HepG2 (cell line): ENCODE data around the gene ASPRV1. TPM values are rescaled to one million over a fixed set of nuclear protein-coding genes. Genes with fewer than 3 reads are reported as not detected.

ENCODE experiments used
- FOXJ3 ChIP-seq: sonication (generic); formaldehyde crosslinking; IDR thresholded peaks from 2 replicates; pipeline ENCODE4 v1.4.0; 2020; ENCODE audit warnings: missing genetic modification reagents, mild to moderate bottlenecking, borderline replicate concordance
- MTERF4 ChIP-seq: sonication (generic); formaldehyde crosslinking; IDR thresholded peaks from 2 replicates; pipeline ENCODE4 v1.8.0; 2023; ENCODE audit warnings: mild to moderate bottlenecking, missing genetic modification reagents
- NAIF1 ChIP-seq: sonication (generic); formaldehyde crosslinking; IDR thresholded peaks from 2 replicates; pipeline ENCODE4 v1.5.0; 2020; ENCODE audit warnings: mild to moderate bottlenecking, missing genetic modification reagents, borderline replicate concordance
- NFE2 ChIP-seq: sonication (generic); formaldehyde crosslinking; IDR thresholded peaks from 2 replicates; pipeline ENCODE4 v1.4.0; 2020; ENCODE audit warnings: missing genetic modification reagents
- NFYB ChIP-seq: sonication (generic); formaldehyde crosslinking; IDR thresholded peaks from 2 replicates; pipeline ENCODE4 v1.4.0; 2020; ENCODE audit warnings: missing genetic modification reagents
- NR2C2 ChIP-seq: sonication (generic); formaldehyde crosslinking; IDR thresholded peaks from 2 replicates; pipeline ENCODE4 v1.4.0; 2020; ENCODE audit warnings: missing genetic modification reagents, mild to moderate bottlenecking, moderate library complexity, borderline replicate concordance
- TBL1XR1 ChIP-seq: fragments of 150-350 bp; IDR thresholded peaks from 2 replicates; pipeline ENCODE4 v1.6.1; 2014; ENCODE audit warnings: borderline replicate concordance, low read length; ENCODE audit not compliant: partially characterized antibody
- ZBTB46 ChIP-seq: sonication (generic); formaldehyde crosslinking; IDR thresholded peaks from 2 replicates; pipeline ENCODE4 v1.4.0; 2020; ENCODE audit warnings: mild to moderate bottlenecking, missing genetic modification reagents, borderline replicate concordance
- ZMYM4 ChIP-seq: sonication (generic); formaldehyde crosslinking; IDR thresholded peaks from 2 replicates; pipeline ENCODE4 v1.8.1; 2023; ENCODE audit warnings: mild to moderate bottlenecking, missing genetic modification reagents
- ZNF225 ChIP-seq: sonication (generic); formaldehyde crosslinking; IDR thresholded peaks from 2 replicates; pipeline ENCODE4 v1.4.0; 2020; ENCODE audit warnings: mild to moderate bottlenecking, missing genetic modification reagents
- ZNF546 ChIP-seq: sonication (generic); formaldehyde crosslinking; conservative IDR thresholded peaks from 2 replicates; pipeline ENCODE4 v1.8.1; 2023; ENCODE audit warnings: mild to moderate bottlenecking, missing genetic modification reagents
- ZNF646 ChIP-seq: sonication (generic); formaldehyde crosslinking; IDR thresholded peaks from 2 replicates; pipeline ENCODE4 v1.9.0; 2021; ENCODE audit warnings: mild to moderate bottlenecking, missing genetic modification reagents
- polyA plus RNA-seq, 8 experiments: library from polyadenylated mRNA; depleted of rRNA in 3 of 8; stranded (reverse) in 7 of 8; unstranded in 1 of 8; fragments of >200 nt; fragmentation: Illumina TruSeq in 4 of 8; extraction: Trizol in 4 of 8; gene quantifications; 2 replicates each; pipeline versions ENCODE4 v1.2.1 to v1.2.3, GENCODE V29; 2011 to 2016; ENCODE audit warnings: low read depth in 4 of 8, missing spikeins in 1 of 8, mixed read lengths in 1 of 8; ENCODE audit not compliant: insufficient read depth in 1 of 8
- total RNA-seq, 5 experiments: library from RNA; depleted of rRNA; stranded (reverse); fragments of >200 nt; fragmentation: Illumina TruSeq; extraction: Trizol; gene quantifications; 2 replicates each; pipeline ENCODE4 v1.2.3, GENCODE V29; 2016; ENCODE audit warnings: low read depth in 1 of 5
- TF ChIP-seq, protein P1 (sequence below), 2 experiments: sonication (generic) in 1 of 2; formaldehyde crosslinking in 1 of 2; IDR thresholded peaks; 2 replicates each; pipeline versions ENCODE4 v1.5.1 to v1.6.1; 2011 to 2020; ENCODE audit warnings: borderline replicate concordance in 1 of 2, low read depth in 1 of 2, low read length in 1 of 2, mild to moderate bottlenecking in 1 of 2, missing genetic modification reagents in 1 of 2, moderate library complexity in 1 of 2
- TF ChIP-seq, protein P2 (sequence below): sonication (generic); formaldehyde crosslinking; IDR thresholded peaks from 2 replicates; pipeline ENCODE4 v1.5.1; 2020; ENCODE audit warnings: missing genetic modification reagents, mild to moderate bottlenecking, borderline replicate concordance

Gene ASPRV1
- total and polyA plus RNA-seq, 2 of the 13 experiments (the other 11 are each of a cell fraction or from before 2014, with no cell fraction given), result 0.40 to 0.48 TPM

DNA sequence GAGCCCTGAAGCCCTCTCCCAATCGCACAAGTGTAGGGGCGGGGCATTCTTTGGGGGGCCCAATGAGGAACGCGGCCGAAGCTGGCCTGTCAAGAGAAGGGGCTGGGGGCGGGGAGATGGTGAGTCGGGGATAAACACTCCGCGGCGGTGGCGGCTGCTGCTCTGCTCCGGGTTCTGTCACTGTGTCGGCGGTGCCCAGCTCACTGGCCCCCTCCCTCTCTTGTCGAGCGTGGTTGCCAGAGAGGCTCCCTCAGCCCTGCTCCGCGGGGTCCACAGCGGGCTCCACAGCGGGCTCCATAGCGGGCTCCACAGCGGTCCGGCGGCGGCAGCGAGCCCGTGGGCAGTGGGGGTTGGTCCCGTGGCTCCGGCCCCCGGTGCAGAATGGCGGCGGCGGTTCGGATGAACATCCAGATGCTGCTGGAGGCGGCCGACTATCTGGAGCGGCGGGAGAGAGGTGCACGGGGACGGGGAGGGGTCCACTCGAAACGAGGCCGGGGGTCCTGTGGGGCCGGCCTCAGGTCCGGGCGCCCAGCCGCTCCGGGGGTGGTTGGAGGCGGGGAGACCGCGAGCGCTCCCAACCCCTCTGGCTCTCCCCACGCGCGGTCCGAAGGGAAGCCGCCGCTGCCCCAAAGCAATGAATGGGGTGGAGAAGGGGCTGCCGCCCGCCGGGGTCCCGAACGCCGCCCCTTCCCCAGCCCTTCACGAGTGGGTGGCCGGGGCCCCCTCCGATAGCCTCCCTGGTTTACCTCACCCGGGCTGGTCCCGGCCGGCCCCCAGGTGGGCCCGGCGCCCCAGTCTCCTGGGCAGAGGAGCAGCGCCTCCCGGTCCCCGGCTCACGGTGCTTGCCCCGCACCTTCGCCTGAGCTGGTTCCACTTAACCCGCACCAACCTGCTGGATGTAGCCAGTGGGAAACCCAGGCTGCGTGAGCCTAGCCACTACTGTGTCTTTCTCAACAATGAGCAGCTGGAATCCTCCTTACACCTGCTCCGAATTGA, 46.2 kb downstream of the ASPRV1 start, which contains the start of gene MXD1 (continued):
- TF ChIP-seq ZBTB46 (CRISPR knock-in tag) (no peak), ZNF546 (CRISPR knock-in tag) (no peak), FOXJ3 (CRISPR knock-in tag) (no peak), ZMYM4 (CRISPR knock-in tag) (no peak), NR2C2 (no peak), TBL1XR1 (no peak), MTERF4 (CRISPR knock-in tag) (no peak), NFE2 (no peak), NAIF1 (CRISPR knock-in tag) (no peak; the same call in 1 of the 2 replicates), ZNF646 (no peak), NFYB (CRISPR knock-in tag) (no peak), ZNF225 (CRISPR knock-in tag) (peak; percentile 54; the same call in 1 of the 2 replicates)
- TF ChIP-seq, protein P1, sequence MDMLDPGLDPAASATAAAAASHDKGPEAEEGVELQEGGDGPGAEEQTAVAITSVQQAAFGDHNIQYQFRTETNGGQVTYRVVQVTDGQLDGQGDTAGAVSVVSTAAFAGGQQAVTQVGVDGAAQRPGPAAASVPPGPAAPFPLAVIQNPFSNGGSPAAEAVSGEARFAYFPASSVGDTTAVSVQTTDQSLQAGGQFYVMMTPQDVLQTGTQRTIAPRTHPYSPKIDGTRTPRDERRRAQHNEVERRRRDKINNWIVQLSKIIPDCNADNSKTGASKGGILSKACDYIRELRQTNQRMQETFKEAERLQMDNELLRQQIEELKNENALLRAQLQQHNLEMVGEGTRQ (IDR thresholded peaks at IDR 0.05; ENCODE audit: low read depth, low read length), result no peak
- TF ChIP-seq, protein P1 (CRISPR knock-in tag; IDR thresholded peaks at IDR 0.05; ENCODE audit: borderline replicate concordance), result no peak
- TF ChIP-seq, protein P2, sequence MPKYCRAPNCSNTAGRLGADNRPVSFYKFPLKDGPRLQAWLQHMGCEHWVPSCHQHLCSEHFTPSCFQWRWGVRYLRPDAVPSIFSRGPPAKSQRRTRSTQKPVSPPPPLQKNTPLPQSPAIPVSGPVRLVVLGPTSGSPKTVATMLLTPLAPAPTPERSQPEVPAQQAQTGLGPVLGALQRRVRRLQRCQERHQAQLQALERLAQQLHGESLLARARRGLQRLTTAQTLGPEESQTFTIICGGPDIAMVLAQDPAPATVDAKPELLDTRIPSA (CRISPR knock-in tag), result peak; percentile 33; the same call in 1 of the 2 replicates
